Hematopoietic multipotent progenitor cell treated with erythropoietin and hydrocortisone succinate and interleukin-3 and kit ligand, for 8 days (in vitro differentiated cells): ENCODE data around the gene RBMS2.
"Not testable (repeated sequence)": the region's sequence is repeated elsewhere in the genome, so short reads cannot be mapped to it uniquely, and the experiment has no call there.

Source experiments
- DNase-seq: peaks from one replicate; pipeline ENCODE4 v3.0.0-alpha.2; 2015

RBMS2 gene

DNA sequence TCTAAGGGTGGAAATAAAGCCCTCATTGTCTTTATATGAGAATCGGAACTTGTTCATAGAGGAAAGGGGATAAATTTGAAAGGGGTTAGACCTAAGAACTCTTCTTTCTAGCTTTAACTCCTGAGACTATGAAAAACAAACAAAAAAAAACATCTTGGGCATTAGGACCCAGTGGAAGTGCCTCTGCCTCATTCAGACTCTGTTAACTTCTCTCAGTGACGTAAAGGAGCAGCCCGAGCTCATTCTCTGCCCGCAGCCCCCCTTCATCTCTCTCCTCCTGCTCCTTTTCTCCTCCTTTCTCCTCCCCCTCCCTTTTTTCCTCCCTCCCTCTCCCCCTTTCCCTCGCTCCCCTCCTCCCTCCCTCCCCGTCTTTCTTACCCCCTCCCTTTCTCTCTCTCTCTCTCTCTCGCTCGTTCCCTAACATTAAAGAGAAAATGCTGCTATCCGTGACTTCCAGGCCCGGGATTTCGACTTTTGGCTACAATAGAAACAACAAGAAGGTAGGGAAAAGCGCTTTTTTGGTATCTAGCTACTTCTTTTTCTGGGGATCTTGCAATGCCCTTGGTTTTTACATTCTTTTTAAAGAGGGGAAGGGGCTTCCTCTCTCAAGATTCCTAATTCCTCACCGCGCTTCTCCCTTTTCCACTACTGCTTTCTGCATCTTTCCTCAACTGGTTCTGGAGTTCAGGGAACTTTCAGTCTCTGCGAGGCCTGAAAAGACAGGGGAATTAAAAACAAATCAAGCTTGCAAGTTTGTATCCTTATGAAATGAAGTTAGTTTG lies at the start of gene RBMS2:
TSS of gene RBMS2 (plus strand) at position 231 of the 782 bp plus-strand sequence. CDS start at position 435, 204 bp downstream.
- DNase-seq = peak; percentile 25

DNA sequence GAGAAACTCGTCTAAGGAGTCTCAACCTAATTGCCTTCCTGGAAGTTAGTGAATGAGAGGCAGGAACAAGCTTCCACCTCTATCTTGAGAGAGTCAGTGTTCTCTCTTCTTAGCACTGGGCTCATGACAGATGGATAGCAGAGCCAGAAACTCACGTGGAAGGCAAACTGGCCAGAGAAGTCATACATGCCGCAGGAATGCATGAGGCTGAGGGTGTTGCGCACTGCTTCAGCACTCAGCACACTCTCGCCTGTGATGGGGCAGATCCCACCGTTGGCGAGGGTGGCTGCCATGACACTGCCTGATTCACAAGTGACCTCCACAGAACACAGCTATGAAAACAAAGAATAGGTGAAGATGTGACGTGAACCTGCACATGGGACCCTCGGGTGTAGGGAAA lies 47.2 kb upstream of the RBMS2 start:
- DNase-seq = no peak

GRCh38 chr12:56476143-56476542 lies 45.5 kb upstream of the RBMS2 start:
- no peak for DNase-seq

DNA sequence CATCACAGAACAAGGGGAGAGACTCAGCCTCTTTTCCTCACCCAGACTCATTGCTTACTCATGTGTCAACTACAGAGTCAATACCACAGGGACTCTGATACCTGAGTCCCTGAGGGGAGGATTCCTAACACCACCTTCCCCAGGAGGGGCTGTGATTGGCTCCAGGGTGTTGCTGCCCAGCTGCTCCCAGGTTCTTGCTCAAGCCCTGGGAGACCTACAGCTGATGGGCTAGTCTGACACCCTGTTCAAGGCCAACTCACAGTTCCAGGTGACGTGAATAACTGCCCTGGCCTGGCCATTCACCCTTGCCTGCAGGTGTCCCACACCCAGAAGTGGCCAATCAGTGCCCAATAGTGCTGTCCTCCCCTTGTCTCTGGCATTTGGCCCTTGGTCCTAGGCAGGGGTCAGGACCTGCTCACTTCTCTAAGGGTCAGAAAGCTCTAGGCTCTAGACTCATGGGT lies 44.6 kb upstream of the RBMS2 start:
- DNase-seq = no peak

DNA sequence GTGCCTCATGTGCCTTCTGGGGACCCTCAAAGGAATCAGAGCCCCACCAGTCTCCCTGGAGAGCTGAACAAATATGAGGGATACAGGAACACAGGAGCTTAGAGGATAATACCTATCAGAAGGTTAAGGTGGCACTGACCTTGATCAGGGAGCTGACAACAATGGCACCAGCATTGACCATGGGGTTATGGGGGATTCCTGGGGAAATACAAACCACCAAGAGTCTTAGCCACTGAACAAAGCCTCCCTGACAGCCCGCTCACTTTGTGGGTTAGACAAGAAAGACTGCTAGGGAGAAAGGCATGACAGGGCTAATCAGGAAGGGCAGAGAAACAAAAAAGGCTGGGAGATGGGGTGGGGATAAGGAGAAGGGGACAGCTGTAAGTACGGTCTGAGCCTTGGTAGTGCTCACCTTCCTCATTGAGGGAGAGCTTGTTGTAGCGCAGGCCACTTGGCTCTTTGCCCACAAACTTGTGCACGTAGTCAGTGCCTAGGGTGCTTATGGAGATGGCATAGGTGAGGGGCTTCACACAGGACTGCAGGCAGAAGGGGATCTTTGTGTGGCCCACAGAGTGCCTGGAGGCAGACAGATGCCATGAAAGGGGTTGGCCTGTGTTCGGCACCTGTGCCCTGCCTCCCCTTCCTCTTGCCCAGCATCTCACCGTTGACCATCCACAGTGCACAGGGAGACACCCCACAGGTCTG lies 43.9 kb upstream of the RBMS2 start:
- DNase-seq = no peak

DNA sequence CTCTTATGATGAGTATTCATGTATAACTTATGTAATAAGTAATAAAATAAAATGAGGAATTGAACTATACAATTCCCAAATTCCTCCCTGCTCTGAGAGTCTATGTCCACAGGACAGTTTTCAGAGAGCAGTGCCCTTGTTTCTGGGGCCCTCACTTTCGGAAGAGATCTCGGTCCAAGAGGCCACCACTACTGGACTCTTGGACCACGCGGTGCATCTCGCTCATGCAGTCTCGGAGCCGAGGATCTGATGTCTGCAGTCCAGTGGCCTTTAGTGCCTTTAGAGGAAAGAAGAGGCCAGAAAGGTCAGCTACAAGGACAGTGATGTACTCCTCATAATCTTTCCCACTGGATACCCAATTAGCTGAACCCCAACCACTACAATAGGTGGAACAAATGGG lies 42.0 kb upstream of the RBMS2 start:
- no peak for DNase-seq

DNA sequence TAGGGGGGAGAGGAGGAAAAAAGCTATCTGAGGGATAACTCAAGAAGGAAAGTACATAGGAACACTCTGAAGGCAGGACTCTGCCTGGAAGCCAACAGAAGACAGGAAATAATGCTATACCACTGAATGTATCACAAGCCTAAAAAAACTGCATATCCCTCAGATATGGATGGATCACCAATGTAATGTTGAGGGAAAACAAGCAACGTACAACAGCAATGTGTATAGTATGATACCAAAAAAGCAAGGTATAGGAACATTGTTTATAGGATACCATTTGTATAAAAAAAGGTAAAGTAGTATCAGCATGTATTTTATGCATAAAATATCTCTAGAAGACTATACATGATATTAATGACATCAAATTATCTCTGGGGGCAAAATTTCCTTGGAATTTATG lies 37.1 kb upstream of the RBMS2 start:
- DNase-seq = no peak

GRCh38 chr12:56486694-56487093 lies 34.9 kb upstream of the RBMS2 start:
- no peak for DNase-seq

- DNase-seq = no peak
These were observed 34.1 kb upstream of the RBMS2 start for GRCh38 chr12:56487448-56488040.

GRCh38 chr12:56488041-56488955 lies 33.3 kb upstream of the RBMS2 start, which contains the start of gene GLS2:
Gene GLS2 (minus strand): TSS chr12:56488161. CDS start chr12:56488118, 43 bp downstream.
- peak; percentile 65 for DNase-seq

DNA sequence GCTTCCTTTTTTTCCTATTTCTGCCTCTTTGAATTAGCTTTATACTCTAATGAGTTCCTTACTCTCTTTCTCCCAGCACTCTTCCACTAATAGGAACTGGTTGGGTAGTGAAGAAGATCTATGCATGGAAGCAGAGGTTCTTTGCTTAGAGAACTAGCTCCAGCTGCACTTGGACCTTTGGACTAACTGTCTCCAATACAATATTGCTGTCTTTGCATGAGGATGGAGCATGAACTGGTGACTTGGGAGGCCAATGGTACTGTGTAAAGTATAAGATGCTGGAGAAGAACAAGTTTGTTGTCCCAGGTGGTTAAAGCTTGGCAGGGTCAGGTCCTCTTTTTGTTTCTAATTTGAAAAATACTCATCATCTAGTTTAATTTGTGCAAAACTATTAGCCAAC lies 31.3 kb upstream of the RBMS2 start:
- no peak for DNase-seq

DNA sequence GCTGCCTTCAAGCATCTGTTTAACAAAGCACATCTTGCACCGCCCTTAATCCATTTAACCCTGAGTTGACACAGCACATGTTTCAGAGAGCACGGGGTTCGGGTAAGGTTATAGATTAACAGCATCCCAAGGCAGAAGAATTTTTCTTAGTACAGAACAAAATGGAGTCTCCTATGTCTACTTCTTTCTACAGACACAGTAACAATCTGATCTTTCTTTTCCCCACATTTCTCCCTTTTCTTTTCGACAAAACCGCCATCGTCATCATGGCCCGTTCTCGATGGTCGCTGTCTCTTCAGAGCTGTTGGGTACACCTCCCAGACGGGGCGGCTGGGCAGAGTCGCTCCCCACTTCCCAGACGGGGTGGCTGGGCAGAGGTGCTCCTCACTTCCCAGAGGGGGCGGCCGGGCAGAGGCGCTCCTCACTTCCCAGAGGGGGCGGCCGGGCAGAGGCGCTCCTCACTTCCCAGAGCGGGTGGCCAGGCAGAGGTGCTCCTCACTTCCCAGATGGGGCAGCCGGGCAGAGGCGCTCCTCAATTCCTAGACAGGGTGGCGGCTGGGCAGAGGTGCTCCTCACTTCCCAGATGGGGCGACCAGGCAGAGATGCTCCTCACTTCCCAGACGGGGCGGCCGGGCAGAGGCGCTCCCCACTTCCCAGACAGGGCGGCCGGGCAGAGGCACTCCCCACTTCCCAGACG lies 28.1 kb upstream of the RBMS2 start:
- not testable (repeated sequence) for DNase-seq

DNA sequence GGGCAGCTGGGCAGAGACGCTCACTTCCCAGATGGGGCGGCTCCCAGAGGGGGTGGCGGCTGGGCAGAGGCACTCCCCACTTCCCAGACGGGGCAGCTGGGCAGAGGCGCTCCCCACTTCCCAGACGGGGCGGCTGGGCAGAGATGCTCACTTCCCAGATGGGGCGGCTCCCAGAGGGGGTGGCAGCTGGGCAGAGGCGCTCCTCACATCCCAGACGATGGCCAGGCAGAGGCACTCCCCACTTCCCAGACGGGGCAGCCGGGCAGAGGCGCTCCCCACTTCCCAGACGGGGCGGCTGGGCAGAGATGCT lies 27.6 kb upstream of the RBMS2 start:
- DNase-seq = not testable (repeated sequence)

- DNase-seq = not testable (repeated sequence)
These were observed 27.1 kb upstream of the RBMS2 start for GRCh38 chr12:56494481-56494880.

GRCh38 chr12:56496704-56497103 lies 24.9 kb upstream of the RBMS2 start:
- DNase-seq = peak; percentile 26

GRCh38 chr12:56498126-56498902 lies 23.3 kb upstream of the RBMS2 start:
- DNase-seq = not testable (repeated sequence)

DNA sequence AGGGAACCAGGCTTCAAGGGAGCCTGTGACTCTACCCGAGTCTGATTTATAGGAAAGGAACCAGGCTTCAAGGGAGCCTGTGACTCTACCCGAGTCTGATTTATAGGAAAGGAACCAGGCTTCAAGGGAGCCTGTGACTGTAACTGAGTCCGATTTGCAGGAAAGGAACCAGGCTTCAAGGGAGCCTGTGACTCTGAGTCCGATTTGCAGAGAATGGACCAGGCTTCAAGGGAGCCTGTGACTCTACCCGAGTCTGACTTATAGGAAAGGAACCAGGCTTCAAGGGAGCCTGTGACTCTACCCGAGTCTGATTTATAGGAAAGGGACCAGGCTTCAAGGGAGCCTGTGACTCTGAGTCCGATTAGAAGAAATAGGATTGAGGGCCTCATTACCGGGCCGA lies 22.2 kb upstream of the RBMS2 start:
- not testable (repeated sequence) for DNase-seq

DNA sequence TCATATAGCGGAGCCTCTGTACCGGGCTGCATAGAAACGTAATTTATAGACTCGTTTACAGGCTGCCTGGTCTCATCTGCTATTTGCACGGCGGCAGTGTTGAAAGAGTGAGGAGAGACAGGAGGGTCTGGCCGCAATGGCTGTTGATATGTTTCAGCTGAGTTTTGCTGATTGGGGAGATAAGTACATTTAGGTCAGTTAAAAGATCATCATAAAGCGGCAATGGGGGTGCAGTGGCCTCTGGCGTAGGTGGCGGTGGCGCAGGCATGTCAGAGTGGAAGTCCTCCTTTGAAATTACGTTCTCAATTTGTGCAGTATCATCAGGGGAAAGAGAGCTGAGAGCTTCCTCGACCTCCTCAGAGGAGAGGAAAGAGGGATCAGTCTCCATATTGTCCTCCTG lies 21.7 kb upstream of the RBMS2 start:
- DNase-seq = not testable (repeated sequence)

DNA sequence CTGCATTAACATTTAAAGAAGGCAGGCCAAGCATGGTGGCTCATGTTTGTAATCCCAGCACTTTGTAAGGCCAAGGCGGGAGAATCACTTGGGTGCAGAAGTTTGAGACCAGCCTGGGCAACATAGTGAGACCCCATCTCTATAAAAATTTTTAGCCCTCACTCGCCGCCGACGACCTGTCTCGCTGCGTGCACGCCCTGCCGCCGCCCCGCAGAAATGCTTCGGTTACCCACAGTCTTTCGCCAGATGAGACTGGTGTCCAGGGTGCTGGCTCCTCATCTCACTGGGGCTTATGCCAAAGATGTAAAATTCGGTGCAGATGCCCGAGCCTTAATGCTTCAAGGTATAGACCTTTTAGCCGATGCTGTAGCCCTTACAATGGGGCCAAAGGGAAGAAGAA lies 10.8 kb upstream of the RBMS2 start:
- DNase-seq = no peak

DNA sequence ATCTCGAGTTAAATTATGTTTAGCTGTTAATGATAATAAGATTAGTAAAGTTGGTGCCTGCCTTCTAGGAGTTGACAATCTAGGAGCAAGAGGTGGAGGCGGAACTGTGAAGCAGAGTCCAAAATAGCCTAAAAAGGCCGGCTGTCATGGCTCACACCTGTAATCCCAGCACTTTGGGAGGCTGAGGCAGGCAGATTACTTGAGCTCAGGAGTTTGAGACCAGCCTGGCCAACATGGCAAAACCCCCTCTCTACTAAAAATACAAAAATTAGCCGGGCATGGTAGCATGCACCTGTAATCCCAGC lies 7.7 kb upstream of the RBMS2 start:
- DNase-seq = not testable (repeated sequence)

DNA sequence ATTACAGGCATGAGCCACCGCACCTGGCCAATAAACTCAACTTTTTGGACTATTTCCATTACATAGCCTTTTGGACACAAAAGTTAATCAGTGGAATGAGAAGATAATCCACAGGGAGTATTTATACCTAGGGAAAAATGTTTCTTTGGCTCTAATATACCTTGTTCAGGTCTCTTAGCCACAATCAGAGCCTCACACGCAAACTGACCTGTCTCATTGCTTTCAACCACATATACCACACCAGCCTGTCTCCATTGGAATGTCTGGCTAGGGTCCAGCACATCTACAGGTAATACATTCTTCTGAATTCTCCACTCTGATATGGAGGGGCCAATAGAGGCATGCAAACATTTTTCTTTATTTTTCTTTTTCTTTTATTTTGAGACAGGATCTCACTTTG lies 3.8 kb upstream of the RBMS2 start:
- no peak for DNase-seq

DNA sequence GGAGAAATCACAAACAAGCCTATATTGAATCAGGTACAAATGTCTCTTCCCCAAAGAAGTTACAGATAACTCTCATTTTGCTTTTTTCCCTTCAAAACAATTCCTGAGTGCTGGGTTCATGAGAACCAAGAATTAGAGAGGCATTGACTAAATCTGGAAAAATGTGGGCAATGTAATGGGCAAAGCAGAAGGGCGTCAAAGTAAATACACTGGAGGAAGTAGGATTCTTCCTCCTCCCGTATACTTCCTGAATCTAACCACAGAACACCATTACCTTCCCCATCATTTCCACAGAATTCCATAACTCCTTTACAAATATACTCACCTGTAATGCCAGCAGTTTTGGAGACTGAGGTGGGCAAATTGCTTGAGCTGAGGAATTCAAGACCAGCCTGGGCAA lies 3.0 kb upstream of the RBMS2 start:
- no peak for DNase-seq
